IMR-90 (cell line): Measurements from ENCODE around the gene NECAB2.

Experiments used
- BHLHE40 ChIP-seq: fragments of 150-350 bp; IDR thresholded peaks from 2 replicates; pipeline ENCODE4 v1.6.1; 2016; ENCODE audit warnings: mild to moderate bottlenecking, low read depth, low read length
- MAFK ChIP-seq: IDR thresholded peaks from 2 replicates; pipeline ENCODE4 v1.6.1; 2012; ENCODE audit warnings: low read depth, low read length, improper control_type of control experiment
- MAZ ChIP-seq: IDR thresholded peaks from 2 replicates; pipeline ENCODE4 v1.6.1; 2012; ENCODE audit warnings: low read depth, mild to moderate bottlenecking, low read length, improper control_type of control experiment, moderate library complexity, borderline replicate concordance
- TF ChIP-seq, protein P1 (sequence below): conservative IDR thresholded peaks from 2 replicates; pipeline ENCODE4 v1.5.1; 2012; ENCODE audit warnings: mild to moderate bottlenecking, low read depth, low read length, improper control_type of control experiment

DNA sequence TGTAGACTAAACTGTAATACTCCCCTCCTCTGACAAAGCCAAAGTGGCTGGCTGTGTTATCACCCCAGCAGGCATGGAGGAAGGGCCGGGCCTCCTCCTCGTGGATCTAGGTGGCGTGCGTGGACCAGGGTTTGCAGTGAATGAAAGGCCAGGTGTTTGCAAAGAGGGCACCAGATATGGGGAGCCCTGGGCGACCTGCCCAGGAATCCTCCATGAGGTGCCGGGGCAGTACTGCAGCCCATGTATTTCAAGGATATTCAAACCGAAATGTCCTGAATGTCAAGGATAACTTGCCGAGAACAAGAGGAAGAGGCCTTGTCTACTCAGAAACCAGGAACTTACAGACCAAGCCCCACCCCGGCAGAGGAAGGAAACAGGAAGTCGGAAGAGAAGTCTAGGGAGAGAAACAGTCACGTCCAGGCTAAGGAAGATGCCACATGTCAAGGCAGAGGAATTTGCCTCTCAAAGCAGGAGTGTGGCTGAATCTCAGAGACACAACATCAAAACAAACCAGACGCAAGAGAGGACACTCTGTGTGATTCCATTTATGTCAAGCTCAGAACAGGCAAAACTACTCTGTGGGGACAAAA lies 28.7 kb upstream of the NECAB2 start:
- TF ChIP-seq, protein P1, sequence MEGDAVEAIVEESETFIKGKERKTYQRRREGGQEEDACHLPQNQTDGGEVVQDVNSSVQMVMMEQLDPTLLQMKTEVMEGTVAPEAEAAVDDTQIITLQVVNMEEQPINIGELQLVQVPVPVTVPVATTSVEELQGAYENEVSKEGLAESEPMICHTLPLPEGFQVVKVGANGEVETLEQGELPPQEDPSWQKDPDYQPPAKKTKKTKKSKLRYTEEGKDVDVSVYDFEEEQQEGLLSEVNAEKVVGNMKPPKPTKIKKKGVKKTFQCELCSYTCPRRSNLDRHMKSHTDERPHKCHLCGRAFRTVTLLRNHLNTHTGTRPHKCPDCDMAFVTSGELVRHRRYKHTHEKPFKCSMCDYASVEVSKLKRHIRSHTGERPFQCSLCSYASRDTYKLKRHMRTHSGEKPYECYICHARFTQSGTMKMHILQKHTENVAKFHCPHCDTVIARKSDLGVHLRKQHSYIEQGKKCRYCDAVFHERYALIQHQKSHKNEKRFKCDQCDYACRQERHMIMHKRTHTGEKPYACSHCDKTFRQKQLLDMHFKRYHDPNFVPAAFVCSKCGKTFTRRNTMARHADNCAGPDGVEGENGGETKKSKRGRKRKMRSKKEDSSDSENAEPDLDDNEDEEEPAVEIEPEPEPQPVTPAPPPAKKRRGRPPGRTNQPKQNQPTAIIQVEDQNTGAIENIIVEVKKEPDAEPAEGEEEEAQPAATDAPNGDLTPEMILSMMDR: no peak
- TF ChIP-seq MAFK (no peak), BHLHE40 (no peak), MAZ (no peak)
